MM.1S (cell line): ENCODE measurements around the gene ZNF227.

Experiments
- DNase-seq: peaks from one replicate; pipeline ENCODE4 v3.0.0-alpha.2; 2015
- H2AFZ ChIP-seq: fragments of 300-600 bp; sonication (generic); 2 replicates; pipeline ENCODE4 v1.6.0; 2016; ENCODE audit warnings: antibody characterized with exemption, low read length
- H3F3A ChIP-seq: fragments of 300-600 bp; sonication (generic); 2 replicates; pipeline ENCODE4 v1.6.1; 2016; ENCODE audit warnings: mild to moderate bottlenecking, antibody characterized with exemption, low read length, moderate library complexity, mixed read lengths; ENCODE audit not compliant: insufficient read depth
- H3K27ac ChIP-seq: fragments of 300-600 bp; sonication (generic); 2 replicates; pipeline ENCODE4 v1.5.1; 2016; ENCODE audit warnings: mild to moderate bottlenecking, low read length
- H3K27me3 ChIP-seq: fragments of 300-600 bp; sonication (generic); replicated peaks from 2 replicates; pipeline ENCODE4 v1.6.0; 2016; ENCODE audit warnings: low read length; ENCODE audit not compliant: insufficient read depth
- H3K36me3 ChIP-seq: fragments of 300-600 bp; sonication (generic); replicated peaks from 2 replicates; pipeline ENCODE4 v1.6.1; 2016; ENCODE audit warnings: mild to moderate bottlenecking, low read length, mixed read lengths; ENCODE audit not compliant: insufficient read depth
- H3K4me1 ChIP-seq: fragments of 300-600 bp; sonication (generic); 2 replicates; pipeline ENCODE4 v1.6.1; 2016; ENCODE audit warnings: low read length, mixed read lengths
- H3K4me2 ChIP-seq: fragments of 300-600 bp; sonication (generic); 2 replicates; pipeline ENCODE4 v1.6.0; 2016; ENCODE audit warnings: low read depth, low read length
- H3K4me3 ChIP-seq: fragments of 300-600 bp; sonication (generic); 2 replicates; pipeline ENCODE4 v1.5.1; 2016; ENCODE audit warnings: low read length, mixed read lengths
- H3K79me2 ChIP-seq: fragments of 300-600 bp; sonication (generic); 2 replicates; pipeline ENCODE4 v1.6.1; 2016; ENCODE audit warnings: mixed run types, low read length, mixed read lengths
- H3K9ac ChIP-seq: fragments of 300-600 bp; sonication (generic); 2 replicates; pipeline ENCODE4 v1.6.1; 2016; ENCODE audit warnings: low read length, mixed read lengths
- H3K9me2 ChIP-seq: fragments of 300-600 bp; sonication (generic); replicated peaks from 2 replicates; pipeline ENCODE4 v1.6.1; 2016; ENCODE audit warnings: mild to moderate bottlenecking, low read length, mixed read lengths; ENCODE audit not compliant: insufficient read depth
- H3K9me3 ChIP-seq: fragments of 300-600 bp; sonication (generic); replicated peaks from 2 replicates; pipeline ENCODE4 v1.6.1; 2016; ENCODE audit warnings: mild to moderate bottlenecking, low read length, mixed read lengths; ENCODE audit not compliant: insufficient read depth
- H4K20me1 ChIP-seq: fragments of 300-600 bp; sonication (generic); 2 replicates; pipeline ENCODE4 v1.6.1; 2016; ENCODE audit warnings: mild to moderate bottlenecking, low read length, moderate library complexity, mixed read lengths; ENCODE audit not compliant: insufficient read depth
- EZH2 ChIP-seq: fragments of 300-600 bp; sonication (generic); optimal IDR thresholded peaks from 2 replicates; pipeline ENCODE3; 2017; ENCODE audit warnings: low read depth, mild to moderate bottlenecking, antibody characterized with exemption, low read length, mixed read lengths
- EZH2phosphoT487 ChIP-seq: fragments of 300-600 bp; sonication (generic); IDR thresholded peaks from 2 replicates; pipeline ENCODE4 v1.6.1; 2018; ENCODE audit warnings: antibody characterized with exemption, low read length
- TF ChIP-seq, protein P1 (sequence below): fragments of 300-600 bp; sonication (generic); IDR thresholded peaks from 2 replicates; pipeline ENCODE4 v1.5.1; 2016; ENCODE audit warnings: antibody characterized with exemption, low read length, mixed read lengths

The ZNF227 gene

GRCh38 chr19:44277331-44277730 is 65.0 kb downstream of the ZNF227 start:
- H3K27me3 ChIP-seq = no peaks in the 10 kb centered on the region
- H3K4me3 ChIP-seq = no peak overlapping the region
- H2AFZ ChIP-seq = no peak overlapping the region
- no peaks in the 10 kb centered on the region for H3K4me1 ChIP-seq
- no peaks in the 10 kb centered on the region for H3K9me2 ChIP-seq
- no peaks in the 10 kb centered on the region for H3K36me3 ChIP-seq
- H4K20me1 ChIP-seq = no peaks in the 10 kb centered on the region
- no peaks in the 10 kb centered on the region for H3K79me2 ChIP-seq
- H3F3A ChIP-seq = no peaks in the 10 kb centered on the region
- H3K9ac ChIP-seq = no peak overlapping the region
- no peak overlapping the region for H3K4me2 ChIP-seq
- no peak for DNase-seq
- TF ChIP-seq, protein P1, sequence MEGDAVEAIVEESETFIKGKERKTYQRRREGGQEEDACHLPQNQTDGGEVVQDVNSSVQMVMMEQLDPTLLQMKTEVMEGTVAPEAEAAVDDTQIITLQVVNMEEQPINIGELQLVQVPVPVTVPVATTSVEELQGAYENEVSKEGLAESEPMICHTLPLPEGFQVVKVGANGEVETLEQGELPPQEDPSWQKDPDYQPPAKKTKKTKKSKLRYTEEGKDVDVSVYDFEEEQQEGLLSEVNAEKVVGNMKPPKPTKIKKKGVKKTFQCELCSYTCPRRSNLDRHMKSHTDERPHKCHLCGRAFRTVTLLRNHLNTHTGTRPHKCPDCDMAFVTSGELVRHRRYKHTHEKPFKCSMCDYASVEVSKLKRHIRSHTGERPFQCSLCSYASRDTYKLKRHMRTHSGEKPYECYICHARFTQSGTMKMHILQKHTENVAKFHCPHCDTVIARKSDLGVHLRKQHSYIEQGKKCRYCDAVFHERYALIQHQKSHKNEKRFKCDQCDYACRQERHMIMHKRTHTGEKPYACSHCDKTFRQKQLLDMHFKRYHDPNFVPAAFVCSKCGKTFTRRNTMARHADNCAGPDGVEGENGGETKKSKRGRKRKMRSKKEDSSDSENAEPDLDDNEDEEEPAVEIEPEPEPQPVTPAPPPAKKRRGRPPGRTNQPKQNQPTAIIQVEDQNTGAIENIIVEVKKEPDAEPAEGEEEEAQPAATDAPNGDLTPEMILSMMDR = no peak
- no peak for TF ChIP-seq EZH2
- TF ChIP-seq EZH2phosphoT487 = no peak
- no peaks in the 10 kb centered on the region for H3K9me3 ChIP-seq
- no peak overlapping the region for H3K27ac ChIP-seq

DNA sequence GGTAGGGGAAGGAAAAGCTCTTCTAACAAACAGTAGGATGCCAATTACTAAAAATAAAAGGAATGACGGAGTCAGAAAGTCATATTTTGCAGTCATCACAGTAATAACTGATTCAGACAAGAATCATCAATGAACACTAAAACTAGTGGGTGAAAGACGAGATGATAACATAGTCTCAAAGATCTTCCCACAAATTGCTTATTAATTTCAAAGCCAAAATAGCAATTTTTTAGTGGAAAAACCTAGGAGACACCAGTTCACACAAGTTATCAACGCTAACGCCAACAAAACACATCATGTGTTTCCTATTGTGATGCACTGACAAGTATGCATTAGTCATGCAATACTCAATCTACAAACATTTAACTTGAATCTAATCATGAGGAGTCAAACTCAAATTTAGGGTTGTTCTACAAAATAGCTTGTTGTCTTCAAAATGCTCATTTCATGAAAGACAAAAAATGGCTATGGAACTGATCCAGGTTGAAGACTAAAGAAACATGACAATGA is 65.9 kb downstream of the ZNF227 start:
- Histone ChIP-seq H3K27me3 (no peaks in the 10 kb centered on the region), H3K36me3 (no peaks in the 10 kb centered on the region), H3F3A (no peaks in the 10 kb centered on the region), H4K20me1 (no peaks in the 10 kb centered on the region), H3K27ac (no peak overlapping the region), H3K9ac (no peak overlapping the region), H3K4me3 (no peak overlapping the region), H3K9me2 (no peaks in the 10 kb centered on the region), H2AFZ (no peak overlapping the region), H3K9me3 (no peaks in the 10 kb centered on the region), H3K4me1 (no peaks in the 10 kb centered on the region), H3K79me2 (no peaks in the 10 kb centered on the region), H3K4me2 (no peak overlapping the region)
- no peak for DNase-seq
- TF ChIP-seq, protein P1 = no peak
- TF ChIP-seq EZH2 (no peak), EZH2phosphoT487 (no peak)

GRCh38 chr19:44280916-44281315 is 68.6 kb downstream of the ZNF227 start:
- Histone ChIP-seq H2AFZ (no peak overlapping the region), H3K36me3 (no peaks in the 10 kb centered on the region), H3K79me2 (no peaks in the 10 kb centered on the region), H4K20me1 (no peaks in the 10 kb centered on the region), H3K4me1 (no peaks in the 10 kb centered on the region), H3K9ac (no peak overlapping the region), H3K4me2 (no peak overlapping the region), H3K27ac (no peak overlapping the region), H3K27me3 (no peaks in the 10 kb centered on the region), H3K9me3 (no peaks in the 10 kb centered on the region), H3K9me2 (no peaks in the 10 kb centered on the region), H3K4me3 (no peak overlapping the region), H3F3A (no peaks in the 10 kb centered on the region)
- no peak for TF ChIP-seq EZH2phosphoT487
- DNase-seq = no peak

DNA sequence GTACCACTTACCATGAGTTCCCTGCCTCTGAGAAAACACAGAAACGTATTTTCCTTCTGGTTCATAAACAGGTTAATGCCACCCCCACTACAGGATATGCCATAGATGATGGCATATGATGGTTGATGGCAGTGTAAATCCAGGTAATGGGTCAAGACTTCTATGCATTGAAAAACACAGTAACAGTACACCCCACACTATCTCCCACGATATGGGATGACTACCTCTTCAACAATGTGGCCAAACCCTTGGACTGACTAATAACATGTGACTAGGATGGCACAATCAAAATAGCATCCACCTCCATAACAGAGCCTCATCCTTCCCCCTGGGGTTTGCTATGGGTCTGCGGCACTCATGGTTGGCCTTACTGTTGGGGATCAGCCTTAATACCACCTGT is 70.5 kb downstream of the ZNF227 start:
- Histone ChIP-seq H4K20me1 (no peaks in the 10 kb centered on the region), H3K27ac (no peak overlapping the region), H3K27me3 (no peaks in the 10 kb centered on the region), H3K36me3 (no peaks in the 10 kb centered on the region), H3K4me2 (no peak overlapping the region), H3K4me3 (no peak overlapping the region), H3K79me2 (no peaks in the 10 kb centered on the region), H2AFZ (no peak overlapping the region), H3K4me1 (no peaks in the 10 kb centered on the region), H3K9me2 (no peaks in the 10 kb centered on the region), H3K9ac (no peak overlapping the region), H3F3A (no peaks in the 10 kb centered on the region), H3K9me3 (no peaks in the 10 kb centered on the region)
- TF ChIP-seq, protein P1 = no peak
- TF ChIP-seq EZH2phosphoT487 (no peak), EZH2 (no peak)
- no peak for DNase-seq
